Fibroblast of lung (primary cell): ENCODE results near the gene ZNF263.

Source experiments
- EZH2 ChIP-seq: IDR thresholded peaks from 2 replicates; pipeline ENCODE4 v1.5.1; 2012; ENCODE audit warnings: low read length, control low read depth, mild to moderate bottlenecking; ENCODE audit errors: missing control alignments
- TF ChIP-seq, protein P1 (sequence below), 2 donors: IDR thresholded peaks in 1 of 2; conservative IDR thresholded peaks in 1 of 2; 1 replicate in 1 of 2; 2 replicates in 1 of 2; pipeline ENCODE4 v1.5.1; 2011 to 2012; ENCODE audit warnings: low read length in 2 of 2, control low read depth in 1 of 2, inconsistent platforms in 1 of 2, low read depth in 1 of 2, mild to moderate bottlenecking in 1 of 2

GRCh38 chr16:3317315-3317999, 34.2 kb downstream of the ZNF263 start:
- TF ChIP-seq, protein P1, sequence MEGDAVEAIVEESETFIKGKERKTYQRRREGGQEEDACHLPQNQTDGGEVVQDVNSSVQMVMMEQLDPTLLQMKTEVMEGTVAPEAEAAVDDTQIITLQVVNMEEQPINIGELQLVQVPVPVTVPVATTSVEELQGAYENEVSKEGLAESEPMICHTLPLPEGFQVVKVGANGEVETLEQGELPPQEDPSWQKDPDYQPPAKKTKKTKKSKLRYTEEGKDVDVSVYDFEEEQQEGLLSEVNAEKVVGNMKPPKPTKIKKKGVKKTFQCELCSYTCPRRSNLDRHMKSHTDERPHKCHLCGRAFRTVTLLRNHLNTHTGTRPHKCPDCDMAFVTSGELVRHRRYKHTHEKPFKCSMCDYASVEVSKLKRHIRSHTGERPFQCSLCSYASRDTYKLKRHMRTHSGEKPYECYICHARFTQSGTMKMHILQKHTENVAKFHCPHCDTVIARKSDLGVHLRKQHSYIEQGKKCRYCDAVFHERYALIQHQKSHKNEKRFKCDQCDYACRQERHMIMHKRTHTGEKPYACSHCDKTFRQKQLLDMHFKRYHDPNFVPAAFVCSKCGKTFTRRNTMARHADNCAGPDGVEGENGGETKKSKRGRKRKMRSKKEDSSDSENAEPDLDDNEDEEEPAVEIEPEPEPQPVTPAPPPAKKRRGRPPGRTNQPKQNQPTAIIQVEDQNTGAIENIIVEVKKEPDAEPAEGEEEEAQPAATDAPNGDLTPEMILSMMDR (conservative IDR thresholded peaks at IDR 0.05 in 1 of 2, IDR thresholded peaks at IDR 0.05 in 1 of 2; ENCODE audit: low read depth in 1 of 2, low read length in 2 of 2) = no peak
- no peak for TF ChIP-seq EZH2
